ENCODE measurements around the gene HDLBP. TPM values are rescaled to one million over a fixed set of nuclear protein-coding genes. Genes with fewer than 3 reads are reported as not detected.
A peak's percentile ranks its signal among the peaks of the same experiment; 100 is the strongest.

Gene HDLBP
- total and polyA plus RNA-seq, 2 experiments from 2014 or later = 230 to 306 TPM

DNA sequence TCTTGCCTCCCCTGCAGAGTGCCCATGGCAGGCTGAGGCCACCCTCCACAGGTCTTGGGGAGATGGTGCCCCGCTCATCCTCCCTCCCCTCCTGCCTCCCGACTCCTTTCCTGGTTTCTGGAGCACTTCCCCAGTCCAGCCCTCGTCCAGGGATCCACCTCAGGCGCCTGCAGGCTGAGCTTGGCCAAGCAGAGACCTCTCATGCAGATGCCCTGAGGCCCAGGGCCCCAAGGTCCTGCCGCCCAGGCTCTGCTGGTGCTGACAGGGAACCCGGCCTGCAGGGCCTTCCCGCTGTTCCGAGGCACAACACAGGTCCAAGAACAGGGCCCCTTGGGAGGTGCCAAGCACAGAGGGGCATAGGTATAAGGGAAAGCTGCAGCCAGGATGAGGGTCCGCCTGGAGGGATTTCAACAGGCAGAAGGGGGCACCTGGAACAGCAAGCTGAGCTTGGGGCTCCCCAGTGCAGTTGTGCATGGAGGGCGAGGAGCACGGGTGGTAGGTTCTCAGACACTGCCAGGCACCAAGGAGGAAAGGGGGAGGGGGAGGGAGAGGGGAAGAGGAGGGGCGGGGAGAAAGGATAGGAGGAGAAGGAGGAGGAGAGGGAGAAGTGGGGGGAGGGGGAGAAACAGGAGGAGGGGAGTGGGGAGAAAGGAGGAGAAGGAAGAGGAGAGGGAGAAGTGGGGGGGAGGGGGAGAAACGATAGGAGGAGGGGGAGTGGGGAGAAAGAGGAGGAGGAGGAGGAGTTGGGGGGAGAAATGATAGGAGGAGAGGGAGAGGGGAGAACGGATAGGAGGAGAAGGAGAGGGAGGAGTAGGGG, 128.2 kb downstream of the HDLBP start:
- no peak overlapping the region for H2AFZ ChIP-seq

DNA sequence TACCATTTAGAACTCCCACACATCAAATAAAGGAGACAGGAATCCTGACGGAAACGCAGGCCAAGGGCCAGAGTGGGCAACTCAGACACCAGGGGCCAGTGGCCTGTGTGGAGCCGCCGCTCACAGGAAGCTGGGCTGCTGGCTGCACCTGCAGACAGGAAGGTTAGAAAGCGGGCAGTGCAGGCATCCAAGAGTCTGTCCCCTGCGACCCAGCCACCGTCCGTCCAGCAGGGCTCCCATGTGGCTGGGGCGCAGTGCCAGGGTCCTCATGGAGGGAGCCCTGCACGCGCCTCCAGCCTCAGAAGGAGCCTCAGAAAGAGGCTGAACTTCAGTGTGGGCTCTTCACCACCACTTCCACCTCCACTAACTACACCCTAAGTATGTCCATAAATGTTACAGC, 129.5 kb downstream of the HDLBP start:
- Mint-ChIP-seq H3K4me3 (no peak overlapping the region), H3K27me3 (ENCODE audit: insufficient read depth, low read depth, poor library complexity) (peaks cover 5% of the 10 kb centered on the region), H3K36me3 (ENCODE audit: low read depth) (no peaks in the 10 kb centered on the region), H3K9me3 (no peaks in the 10 kb centered on the region), H3K27ac (no peak overlapping the region), H3K4me1 (peaks cover 3% of the 10 kb centered on the region)
- no peaks in the 10 kb centered on the region for H3K27me3 ChIP-seq (ENCODE audit: insufficient read depth)
- DNase-seq (ENCODE audit: low spot score) = no peak
- H3K4me3 ChIP-seq = no peak overlapping the region
- no peaks in the 10 kb centered on the region for H3K79me2 ChIP-seq (replicated peaks; ENCODE audit: insufficient read depth)
- H3K36me3 ChIP-seq (ENCODE audit: insufficient read depth) = no peaks in the 10 kb centered on the region
- H3K4me2 ChIP-seq = no peak overlapping the region
- no peak overlapping the region for H2AFZ ChIP-seq
- no peak for ATAC-seq
- H3K4me1 ChIP-seq (ENCODE audit: insufficient read depth) = no peaks in the 10 kb centered on the region
- no peaks in the 10 kb centered on the region for H3F3A ChIP-seq (replicated peaks; ENCODE audit: low read depth)
- H3K27ac ChIP-seq (ENCODE audit: low read depth) = no peak overlapping the region
- no peaks in the 10 kb centered on the region for H4K20me1 ChIP-seq (replicated peaks; ENCODE audit: insufficient read depth)
- no peaks in the 10 kb centered on the region for H3K9me2 ChIP-seq (ENCODE audit: insufficient read depth)
- TF ChIP-seq JUNB (IDR thresholded peaks at IDR 0.05; ENCODE audit: unreplicated experiment) = no peak
- TF ChIP-seq EZH2 (IDR thresholded peaks at IDR 0.05; ENCODE audit: low read depth, unreplicated experiment) = no peak
- no peak for TF ChIP-seq EZH2phosphoT487 (IDR thresholded peaks at IDR 0.05; ENCODE audit: unreplicated experiment)
- TF ChIP-seq STAT1 (IDR thresholded peaks at IDR 0.05; ENCODE audit: unreplicated experiment) = no peak
- TF ChIP-seq, protein P1, sequence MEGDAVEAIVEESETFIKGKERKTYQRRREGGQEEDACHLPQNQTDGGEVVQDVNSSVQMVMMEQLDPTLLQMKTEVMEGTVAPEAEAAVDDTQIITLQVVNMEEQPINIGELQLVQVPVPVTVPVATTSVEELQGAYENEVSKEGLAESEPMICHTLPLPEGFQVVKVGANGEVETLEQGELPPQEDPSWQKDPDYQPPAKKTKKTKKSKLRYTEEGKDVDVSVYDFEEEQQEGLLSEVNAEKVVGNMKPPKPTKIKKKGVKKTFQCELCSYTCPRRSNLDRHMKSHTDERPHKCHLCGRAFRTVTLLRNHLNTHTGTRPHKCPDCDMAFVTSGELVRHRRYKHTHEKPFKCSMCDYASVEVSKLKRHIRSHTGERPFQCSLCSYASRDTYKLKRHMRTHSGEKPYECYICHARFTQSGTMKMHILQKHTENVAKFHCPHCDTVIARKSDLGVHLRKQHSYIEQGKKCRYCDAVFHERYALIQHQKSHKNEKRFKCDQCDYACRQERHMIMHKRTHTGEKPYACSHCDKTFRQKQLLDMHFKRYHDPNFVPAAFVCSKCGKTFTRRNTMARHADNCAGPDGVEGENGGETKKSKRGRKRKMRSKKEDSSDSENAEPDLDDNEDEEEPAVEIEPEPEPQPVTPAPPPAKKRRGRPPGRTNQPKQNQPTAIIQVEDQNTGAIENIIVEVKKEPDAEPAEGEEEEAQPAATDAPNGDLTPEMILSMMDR (conservative IDR thresholded peaks at IDR 0.05; ENCODE audit: low read depth in 2 of 2) = no peak

More for the DNA sequence above, 128.2 kb downstream of the HDLBP start:
- H3K36me3 ChIP-seq (ENCODE audit: insufficient read depth) = no peaks in the 10 kb centered on the region
- Mint-ChIP-seq H3K4me1 (peaks cover 3% of the 10 kb centered on the region), H3K27me3 (ENCODE audit: insufficient read depth, low read depth, poor library complexity) (peaks cover 5% of the 10 kb centered on the region), H3K4me3 (no peak overlapping the region), H3K9me3 (no peaks in the 10 kb centered on the region), H3K27ac (no peak overlapping the region), H3K36me3 (ENCODE audit: low read depth) (no peaks in the 10 kb centered on the region)
- H3K4me1 ChIP-seq (ENCODE audit: insufficient read depth) = no peaks in the 10 kb centered on the region
- peak; percentile 25 for DNase-seq (ENCODE audit: low spot score)
- TF ChIP-seq ZNF114 (CRISPR knock-in tag; IDR thresholded peaks at IDR 0.05) = no peak
- TF ChIP-seq REST (IDR thresholded peaks at IDR 0.05; ENCODE audit: unreplicated experiment) = no peak
- no peaks in the 10 kb centered on the region for H4K20me1 ChIP-seq (replicated peaks; ENCODE audit: insufficient read depth)
- no peak overlapping the region for H3K4me3 ChIP-seq
- H3F3A ChIP-seq (replicated peaks; ENCODE audit: low read depth) = no peaks in the 10 kb centered on the region
- no peaks in the 10 kb centered on the region for H3K79me2 ChIP-seq (replicated peaks; ENCODE audit: insufficient read depth)
- no peak overlapping the region for H3K27ac ChIP-seq (ENCODE audit: low read depth)
- no peaks in the 10 kb centered on the region for H3K27me3 ChIP-seq (ENCODE audit: insufficient read depth)
- no peak overlapping the region for H3K4me2 ChIP-seq
- H3K9me2 ChIP-seq (ENCODE audit: insufficient read depth) = no peaks in the 10 kb centered on the region
- peak; percentile 6; the same call in 1 of the 3 replicates for ATAC-seq
